HepG2 (cell line): Measurements from ENCODE around the gene TEX9. TPM values are rescaled to one million over a fixed set of nuclear protein-coding genes. Genes with fewer than 3 reads are reported as not detected.
A peak's percentile ranks its signal among the peaks of the same experiment; 100 is the strongest.

Source experiments
- ATAC-seq: fragments of 200-7000 bp; cut with Tn5 transposase; 3 replicates; pipeline ENCODE4 v1.9.1; 2020; ENCODE audit warnings: mild to moderate bottlenecking, moderate library complexity
- BruUV-seq: library from RNA; stranded (reverse); fragments of 400-500 nt; replicated peaks from 2 replicates; lab custom pipeline; 2021; lab: Mats Ljungman, UMichigan
- CTCF ChIA-PET: fragments of 300-600 bp; formaldehyde crosslinking; extraction: SDS; loops from one replicate; lab custom pipeline; 2021; ENCODE audit warnings: low total read pairs, inconsistent platforms, low intra/inter-chr PET ratio; lab: Yijun Ruan, JAX
- POLR2A ChIA-PET: fragments of 350-600 bp; sonication (Branson Sonifier 250); formaldehyde crosslinking; loops from one replicate; lab custom pipeline; 2020; ENCODE audit warnings: antibody characterized with exemption, inconsistent platforms; lab: Yijun Ruan, JAX
- DNase-seq: peaks from one replicate; pipeline ENCODE4 v3.0.0-alpha.2; 2015; ENCODE audit warnings: low spot score
- FAIRE-seq: peaks from 3 replicates; lab custom pipeline; 2011; peaks lifted over from hg19 to GRCh38; lab: Jason Lieb, UNC
- H2AFZ ChIP-seq: one replicate; pipeline ENCODE4 v1.6.1; 2011; ENCODE audit warnings: low read length, inconsistent platforms
- H3K27ac ChIP-seq: fragments of 300-600 bp; 3 replicates; pipeline ENCODE4 v1.8.0; 2011; ENCODE audit warnings: mixed run types, mild to moderate bottlenecking, mixed read lengths, low read length, inconsistent platforms; ENCODE audit not compliant: insufficient read depth; ENCODE audit errors: extremely low read length
- H3K27me3 ChIP-seq, 2 experiments: fragments of 200-600 bp in 1 of 2; 2 replicates in 1 of 2; 3 replicates in 1 of 2; pipeline versions ENCODE4 v1.6.0 to v1.8.0; 2011; ENCODE audit warnings: low read length in 2 of 2, mild to moderate bottlenecking in 2 of 2, moderate library complexity in 2 of 2, inconsistent platforms in 1 of 2; ENCODE audit not compliant: insufficient read depth in 2 of 2, control insufficient read depth in 1 of 2
- H3K36me3 ChIP-seq, 2 experiments: fragments of 200-600 bp in 1 of 2; replicated peaks in 1 of 2; 2 replicates in 1 of 2; 3 replicates in 1 of 2; pipeline versions ENCODE4 v1.5.1 to v1.8.0; 2011; ENCODE audit warnings: low read length in 2 of 2, inconsistent platforms in 1 of 2; ENCODE audit not compliant: insufficient read depth in 2 of 2, control insufficient read depth in 1 of 2
- H3K4me1 ChIP-seq: 2 replicates; pipeline ENCODE4 v1.5.1; 2012; ENCODE audit warnings: low read length, inconsistent platforms; ENCODE audit not compliant: insufficient read depth
- H3K4me2 ChIP-seq: 2 replicates; pipeline ENCODE4 v1.6.0; 2011; ENCODE audit warnings: low read depth, low read length, inconsistent platforms
- H3K4me3 ChIP-seq, 3 experiments: fragments of 200-600 bp in 1 of 3; sonication (generic), shearing (Covaris generic) in 1 of 3; replicated peaks in 1 of 3; 2 replicates each; pipeline ENCODE4 v1.5.1; 2011 to 2016; ENCODE audit warnings: low read length in 3 of 3, inconsistent platforms in 2 of 3, low read depth in 2 of 3, mild to moderate bottlenecking in 2 of 3, control low read depth in 1 of 3, mixed read lengths in 1 of 3; ENCODE audit not compliant: insufficient read depth in 1 of 3
- H3K79me2 ChIP-seq: one replicate; pipeline ENCODE4 v1.6.1; 2011; ENCODE audit warnings: low read length, inconsistent platforms; ENCODE audit not compliant: insufficient read depth
- H3K9ac ChIP-seq: 2 replicates; pipeline ENCODE4 v1.6.0; 2011; ENCODE audit warnings: mild to moderate bottlenecking, low read depth, low read length, inconsistent platforms; ENCODE audit not compliant: insufficient read depth
- H3K9me3 ChIP-seq: 2 replicates; pipeline ENCODE4 v1.5.1; 2012; ENCODE audit warnings: mild to moderate bottlenecking, low read length
- H4K20me1 ChIP-seq: 2 replicates; pipeline ENCODE4 v1.6.0; 2011; ENCODE audit warnings: inconsistent platforms, mild to moderate bottlenecking, low read length, moderate library complexity; ENCODE audit not compliant: insufficient read depth
- ARID2 ChIP-seq: sonication (generic); formaldehyde crosslinking; IDR thresholded peaks from 2 replicates; pipeline ENCODE4 v1.8.1; 2022; ENCODE audit warnings: mild to moderate bottlenecking, missing genetic modification reagents, borderline replicate concordance
- CHD4 ChIP-seq: fragments of 200-600 bp; sonication (generic); IDR thresholded peaks from 2 replicates; pipeline ENCODE4 v1.7.0; 2017; ENCODE audit warnings: mild to moderate bottlenecking, low read length, borderline replicate concordance
- EED ChIP-seq: sonication (generic); formaldehyde crosslinking; IDR thresholded peaks from 2 replicates; pipeline ENCODE4 v1.5.0; 2020; ENCODE audit warnings: mild to moderate bottlenecking, missing genetic modification reagents
- FOSL2 ChIP-seq: sonication (generic); formaldehyde crosslinking; IDR thresholded peaks from 2 replicates; pipeline ENCODE4 v1.4.0; 2020; ENCODE audit warnings: missing genetic modification reagents
- HDAC6 ChIP-seq: fragments of 200-600 bp; sonication (generic); IDR thresholded peaks from 2 replicates; pipeline ENCODE4 v1.7.0; 2017; ENCODE audit warnings: mild to moderate bottlenecking, antibody characterized with exemption, low read length, low read depth
- HNRNPLL ChIP-seq: fragments of 200-400 bp; formaldehyde crosslinking; IDR thresholded peaks from 2 replicates; pipeline ENCODE4 v1.6.1; 2017; ENCODE audit warnings: mild to moderate bottlenecking, low read depth, low read length; ENCODE audit not compliant: poor library complexity, severe bottlenecking
- KDM5B ChIP-seq: sonication (generic); formaldehyde crosslinking; IDR thresholded peaks from 2 replicates; pipeline ENCODE4 v1.4.0; 2020; ENCODE audit warnings: missing genetic modification reagents, mild to moderate bottlenecking, borderline replicate concordance
- MEIS2 ChIP-seq: sonication (generic); formaldehyde crosslinking; IDR thresholded peaks from 2 replicates; pipeline ENCODE4 v1.9.0; 2021; ENCODE audit warnings: mild to moderate bottlenecking, missing genetic modification reagents
- NPAS2 ChIP-seq: sonication (generic); formaldehyde crosslinking; IDR thresholded peaks from 2 replicates; pipeline ENCODE4 v1.8.0; 2022; ENCODE audit warnings: mild to moderate bottlenecking, missing genetic modification reagents, borderline replicate concordance
- POLR2G ChIP-seq: fragments of 200-400 bp; formaldehyde crosslinking; IDR thresholded peaks from 2 replicates; pipeline ENCODE4 v1.6.1; 2018; ENCODE audit warnings: mild to moderate bottlenecking, low read depth, low read length, moderate library complexity
- REL ChIP-seq: sonication (generic); formaldehyde crosslinking; conservative IDR thresholded peaks from 2 replicates; pipeline ENCODE4 v1.8.0; 2022; ENCODE audit warnings: mild to moderate bottlenecking, missing genetic modification reagents, moderate library complexity
- RFX3 ChIP-seq: IDR thresholded peaks from 2 replicates; pipeline ENCODE4 v1.6.1; 2016; ENCODE audit warnings: missing biosample characterization, missing genetic modification reagents
- SSRP1 ChIP-seq: IDR thresholded peaks from 2 replicates; pipeline ENCODE4 v1.6.1; 2016; ENCODE audit warnings: control low read depth
- SUZ12 ChIP-seq: fragments of 150-350 bp; IDR thresholded peaks from 2 replicates; pipeline ENCODE4 v1.6.1; 2014; ENCODE audit warnings: low read depth, low read length
- TBP ChIP-seq: sonication (generic); formaldehyde crosslinking; IDR thresholded peaks from 2 replicates; pipeline ENCODE4 v1.5.0; 2020; ENCODE audit warnings: missing genetic modification reagents
- YEATS4 ChIP-seq: sonication (generic); formaldehyde crosslinking; IDR thresholded peaks from 2 replicates; pipeline ENCODE4 v1.4.0; 2020; ENCODE audit warnings: missing genetic modification reagents, borderline replicate concordance
- ZC3H13 ChIP-seq: sonication (generic); formaldehyde crosslinking; IDR thresholded peaks from 2 replicates; pipeline ENCODE4 v1.8.1; 2023; ENCODE audit warnings: mild to moderate bottlenecking, missing genetic modification reagents, moderate library complexity
- ZKSCAN5 ChIP-seq: sonication (generic); formaldehyde crosslinking; IDR thresholded peaks from 2 replicates; pipeline ENCODE4 v1.5.1; 2020; ENCODE audit warnings: mild to moderate bottlenecking, missing genetic modification reagents
- ZMYM4 ChIP-seq: sonication (generic); formaldehyde crosslinking; IDR thresholded peaks from 2 replicates; pipeline ENCODE4 v1.8.1; 2023; ENCODE audit warnings: mild to moderate bottlenecking, missing genetic modification reagents
- ZNF225 ChIP-seq: sonication (generic); formaldehyde crosslinking; IDR thresholded peaks from 2 replicates; pipeline ENCODE4 v1.4.0; 2020; ENCODE audit warnings: mild to moderate bottlenecking, missing genetic modification reagents
- ZNF441 ChIP-seq: sonication (generic); formaldehyde crosslinking; IDR thresholded peaks from 2 replicates; pipeline ENCODE4 v1.7.0; 2021; ENCODE audit warnings: missing genetic modification reagents, borderline replicate concordance
- WGBS: methylation state at CpG from one replicate; pipeline ENCODE4 v1.1.6; 2017; ENCODE audit warnings: low lambda C conversion rate; 5-methylcytosine and 5-hydroxymethylcytosine counted together
- in situ Hi-C: cut with HindIII; loops from 2 replicates; pipeline ENCODE4 v1.10.0; 2017; ENCODE audit warnings: low pct_unique_long_range_greater_than_20kb; ENCODE audit not compliant: extremely low pct_ligation_motif_present
- intact Hi-C: fragments of 100-400 bp; cut with micrococcal nuclease; formaldehyde crosslinking; loops from one replicate; pipeline ENCODE4 v1.10.0; 2022; ENCODE audit not compliant: unreplicated experiment
- polyA plus RNA-seq, 8 experiments: library from polyadenylated mRNA; depleted of rRNA in 3 of 8; stranded (reverse) in 7 of 8; unstranded in 1 of 8; fragments of >200 nt; fragmentation: Illumina TruSeq in 4 of 8; extraction: Trizol in 4 of 8; gene quantifications; 2 replicates each; pipeline versions ENCODE4 v1.2.1 to v1.2.3, GENCODE V29; 2011 to 2016; ENCODE audit warnings: low read depth in 4 of 8, missing spikeins in 1 of 8, mixed read lengths in 1 of 8; ENCODE audit not compliant: insufficient read depth in 1 of 8
- total RNA-seq, 5 experiments: library from RNA; depleted of rRNA; stranded (reverse); fragments of >200 nt; fragmentation: Illumina TruSeq; extraction: Trizol; gene quantifications; 2 replicates each; pipeline ENCODE4 v1.2.3, GENCODE V29; 2016; ENCODE audit warnings: low read depth in 1 of 5
- TF ChIP-seq, protein P1 (sequence below): IDR thresholded peaks from 2 replicates; pipeline ENCODE4 v1.6.1; 2018; ENCODE audit warnings: missing genetic modification reagents
- TF ChIP-seq, protein P2 (sequence below): sonication (generic); formaldehyde crosslinking; IDR thresholded peaks from 2 replicates; pipeline ENCODE4 v1.5.0; 2020; ENCODE audit warnings: missing genetic modification reagents

The TEX9 gene
- total and polyA plus RNA-seq, 2 of the 13 experiments (the other 11 are each of a cell fraction or from before 2014, with no cell fraction given) = 0.82 to 6.9 TPM

- TF ChIP-seq, protein P1, sequence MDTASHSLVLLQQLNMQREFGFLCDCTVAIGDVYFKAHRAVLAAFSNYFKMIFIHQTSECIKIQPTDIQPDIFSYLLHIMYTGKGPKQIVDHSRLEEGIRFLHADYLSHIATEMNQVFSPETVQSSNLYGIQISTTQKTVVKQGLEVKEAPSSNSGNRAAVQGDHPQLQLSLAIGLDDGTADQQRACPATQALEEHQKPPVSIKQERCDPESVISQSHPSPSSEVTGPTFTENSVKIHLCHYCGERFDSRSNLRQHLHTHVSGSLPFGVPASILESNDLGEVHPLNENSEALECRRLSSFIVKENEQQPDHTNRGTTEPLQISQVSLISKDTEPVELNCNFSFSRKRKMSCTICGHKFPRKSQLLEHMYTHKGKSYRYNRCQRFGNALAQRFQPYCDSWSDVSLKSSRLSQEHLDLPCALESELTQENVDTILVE (CRISPR knock-in tag) = no peak
- TF ChIP-seq TBP (CRISPR knock-in tag) (no peak), ZMYM4 (no peak), ARID2 (no peak), FOSL2 (CRISPR knock-in tag) (no peak), RFX3 (no peak), HDAC6 (no peak), SSRP1 (CRISPR knock-in tag) (no peak), KDM5B (CRISPR knock-in tag) (no peak), ZNF225 (CRISPR knock-in tag) (no peak), NPAS2 (CRISPR knock-in tag) (no peak), POLR2G (no peak), CHD4 (no peak), ZKSCAN5 (CRISPR knock-in tag) (no peak)
Observed at GRCh38 chr15:56344336-56344735, 20.9 kb upstream of the TEX9 start (continued).

DNA sequence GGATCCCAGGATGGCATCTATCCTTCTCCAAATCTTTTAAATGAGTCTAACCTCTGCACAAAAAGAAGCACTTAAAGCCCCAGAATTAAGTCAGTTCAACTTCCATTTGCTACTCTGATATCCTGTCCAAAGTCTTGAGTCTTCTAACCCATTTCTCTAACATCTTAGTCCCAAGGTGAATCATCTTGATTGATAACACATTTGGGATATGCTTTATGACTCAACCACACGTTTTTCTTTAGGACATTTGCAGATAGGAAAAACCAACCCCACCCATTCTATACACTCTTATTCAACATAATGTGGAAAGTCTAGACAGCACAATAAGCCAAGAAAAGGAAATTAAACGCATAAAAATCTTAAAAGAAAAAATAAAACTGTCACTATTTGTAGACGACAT lies 18.8 kb upstream of the TEX9 start:
- no peak overlapping the region for H3K9ac ChIP-seq
- no peaks in the 10 kb centered on the region for H3K4me1 ChIP-seq
- FAIRE-seq (no peak), ATAC-seq (no peak), DNase-seq (no peak)
- POLR2A ChIA-PET = no interaction called here
- H4K20me1 ChIP-seq = no peaks in the 10 kb centered on the region
- no peaks in the 10 kb centered on the region for H3K79me2 ChIP-seq
- H3K4me3 ChIP-seq = no peak overlapping the region
- H3K36me3 ChIP-seq = no peaks in the 10 kb centered on the region
- no peaks in the 10 kb centered on the region for H3K9me3 ChIP-seq
- H2AFZ ChIP-seq = peak overlapping the region; percentile 27
- no peaks in the 10 kb centered on the region; a peak in 1 of 5 replicates for H3K27me3 ChIP-seq
- intact Hi-C loops (no loop called here), in situ Hi-C loops (no loop called here)
- CTCF ChIA-PET = no interaction called here
- no peak overlapping the region for H3K27ac ChIP-seq
- WGBS = 17% methylated on average over 3 of the region's 3 CpGs
- H3K4me2 ChIP-seq = no peak overlapping the region
- BruUV-seq = no TSS peak
- TF ChIP-seq EED = no peak
- TF ChIP-seq, protein P2, sequence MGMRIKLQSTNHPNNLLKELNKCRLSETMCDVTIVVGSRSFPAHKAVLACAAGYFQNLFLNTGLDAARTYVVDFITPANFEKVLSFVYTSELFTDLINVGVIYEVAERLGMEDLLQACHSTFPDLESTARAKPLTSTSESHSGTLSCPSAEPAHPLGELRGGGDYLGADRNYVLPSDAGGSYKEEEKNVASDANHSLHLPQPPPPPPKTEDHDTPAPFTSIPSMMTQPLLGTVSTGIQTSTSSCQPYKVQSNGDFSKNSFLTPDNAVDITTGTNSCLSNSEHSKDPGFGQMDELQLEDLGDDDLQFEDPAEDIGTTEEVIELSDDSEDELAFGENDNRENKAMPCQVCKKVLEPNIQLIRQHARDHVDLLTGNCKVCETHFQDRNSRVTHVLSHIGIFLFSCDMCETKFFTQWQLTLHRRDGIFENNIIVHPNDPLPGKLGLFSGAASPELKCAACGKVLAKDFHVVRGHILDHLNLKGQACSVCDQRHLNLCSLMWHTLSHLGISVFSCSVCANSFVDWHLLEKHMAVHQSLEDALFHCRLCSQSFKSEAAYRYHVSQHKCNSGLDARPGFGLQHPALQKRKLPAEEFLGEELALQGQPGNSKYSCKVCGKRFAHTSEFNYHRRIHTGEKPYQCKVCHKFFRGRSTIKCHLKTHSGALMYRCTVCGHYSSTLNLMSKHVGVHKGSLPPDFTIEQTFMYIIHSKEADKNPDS = no peak
- TF ChIP-seq MEIS2 = no peak
- TF ChIP-seq ZNF441 (CRISPR knock-in tag) = no peak
- no peak for TF ChIP-seq SUZ12
- no peak for TF ChIP-seq HNRNPLL
- TF ChIP-seq ZC3H13 (CRISPR knock-in tag) = no peak
- TF ChIP-seq YEATS4 = no peak
- no peak for TF ChIP-seq REL (CRISPR knock-in tag)
